Activated CD4-positive, alpha-beta T cell treated with anti-CD3 and anti-CD28 coated beads, Interleukin-2, amount 50 U/mL, for 16 hours (primary cell): ENCODE results near the gene CUTC.

Experiments used
- DNase-seq: peaks from one replicate; pipeline ENCODE4 v3.0.0-alpha.2; 2020

The CUTC gene

DNA sequence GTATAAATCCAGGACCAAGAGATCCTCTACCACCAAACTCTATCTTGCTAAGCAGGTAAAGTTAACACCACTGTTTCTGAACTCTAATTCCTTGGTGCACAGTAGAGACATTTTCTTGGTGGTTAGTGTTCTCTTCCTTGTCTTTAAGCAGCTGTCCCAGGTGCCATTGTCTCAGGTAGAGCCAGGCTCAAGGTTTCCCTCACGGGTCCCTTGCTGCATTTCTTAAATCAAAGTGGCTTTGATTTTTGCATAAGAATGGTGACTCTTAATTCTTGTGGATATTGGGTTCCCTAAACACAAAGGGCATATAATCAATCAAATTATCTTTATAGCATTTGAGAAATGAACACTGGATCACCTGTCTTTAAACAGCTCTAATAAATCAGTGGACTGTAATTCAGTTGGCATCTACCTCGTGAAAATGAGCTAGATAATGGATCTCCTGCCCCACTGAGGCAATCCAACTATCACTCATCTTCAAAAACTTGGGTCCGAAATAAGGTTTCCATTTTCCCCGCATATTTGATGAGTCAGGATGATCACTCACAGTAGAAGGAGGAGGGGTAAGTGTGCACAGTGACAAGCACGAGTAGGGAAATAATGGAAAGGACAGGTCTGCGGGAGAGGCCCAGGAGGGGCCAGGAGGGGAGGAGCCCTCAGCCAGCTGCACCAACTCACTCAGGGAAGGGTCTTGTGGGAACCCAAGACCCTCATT is 52.9 kb downstream of the CUTC start:
- DNase-seq: no peak

DNA sequence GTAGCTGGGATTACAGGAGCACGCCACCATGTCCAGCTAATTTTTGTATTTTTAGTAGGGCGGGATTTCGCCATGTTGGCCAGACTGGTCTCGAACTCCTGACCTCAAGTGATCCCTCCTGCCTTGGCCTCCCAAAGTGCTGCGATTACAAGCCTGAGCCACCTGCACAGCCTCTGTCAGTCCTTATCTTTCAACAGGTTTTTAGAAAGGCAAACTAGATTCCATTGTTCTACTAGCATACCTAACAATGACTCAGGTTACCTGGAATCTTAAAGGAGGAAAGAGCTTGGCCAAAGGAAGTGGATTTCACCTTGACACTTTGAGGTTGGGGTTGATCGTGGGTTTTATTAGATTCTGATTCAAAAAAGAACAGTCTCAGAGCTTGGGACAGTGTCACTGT is 53.6 kb downstream of the CUTC start:
- DNase-seq: no peak

DNA sequence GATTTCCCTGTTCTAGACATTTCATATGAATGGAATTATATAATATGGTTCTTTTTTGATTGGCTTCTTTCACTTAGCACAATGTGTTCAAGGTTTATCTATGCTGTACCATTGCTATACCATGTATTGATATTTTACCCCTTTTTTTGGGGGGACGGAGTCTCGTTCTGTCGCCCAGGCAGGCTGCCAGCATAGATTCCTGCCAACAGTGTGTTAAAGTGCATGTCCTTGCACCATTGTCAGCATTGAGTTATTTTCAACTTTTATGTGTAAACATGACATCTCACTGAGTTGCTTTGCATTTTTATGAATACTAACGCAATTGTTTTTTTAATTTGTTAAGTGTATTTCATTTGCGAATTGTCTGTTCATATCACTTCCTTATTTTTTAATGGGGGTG is 55.3 kb downstream of the CUTC start:
- DNase-seq: no peak

DNA sequence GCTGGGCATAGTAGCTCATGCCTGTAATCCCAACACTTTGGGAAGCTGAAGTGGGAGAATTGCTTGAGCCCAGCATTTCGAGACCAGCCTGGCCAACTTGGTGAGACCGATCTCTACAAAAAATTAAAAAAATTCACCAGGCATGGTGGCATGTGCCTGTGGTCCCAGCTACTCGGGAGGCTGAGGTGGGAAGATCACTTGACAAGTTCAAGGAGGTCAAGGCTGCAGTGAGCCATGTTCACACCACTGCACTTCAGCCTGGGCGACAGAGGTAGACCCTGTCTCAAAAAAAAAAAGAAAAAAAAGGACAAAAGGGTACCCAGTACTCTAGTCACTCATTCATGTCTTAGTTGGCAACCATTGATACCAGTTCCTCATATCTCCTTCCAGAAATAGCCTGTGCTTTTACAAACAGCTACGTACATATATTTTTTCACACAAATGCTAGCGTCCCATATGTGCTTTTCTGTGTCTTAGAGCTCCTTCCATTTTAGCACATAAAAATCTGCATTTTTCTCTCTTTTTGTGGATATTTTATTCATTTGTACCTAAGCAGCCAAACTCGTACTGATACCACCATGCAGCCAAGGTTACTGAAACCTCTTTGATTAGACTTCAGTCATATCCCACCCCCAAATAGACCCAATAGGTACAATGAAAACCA is 55.9 kb downstream of the CUTC start:
- no peak for DNase-seq

DNA sequence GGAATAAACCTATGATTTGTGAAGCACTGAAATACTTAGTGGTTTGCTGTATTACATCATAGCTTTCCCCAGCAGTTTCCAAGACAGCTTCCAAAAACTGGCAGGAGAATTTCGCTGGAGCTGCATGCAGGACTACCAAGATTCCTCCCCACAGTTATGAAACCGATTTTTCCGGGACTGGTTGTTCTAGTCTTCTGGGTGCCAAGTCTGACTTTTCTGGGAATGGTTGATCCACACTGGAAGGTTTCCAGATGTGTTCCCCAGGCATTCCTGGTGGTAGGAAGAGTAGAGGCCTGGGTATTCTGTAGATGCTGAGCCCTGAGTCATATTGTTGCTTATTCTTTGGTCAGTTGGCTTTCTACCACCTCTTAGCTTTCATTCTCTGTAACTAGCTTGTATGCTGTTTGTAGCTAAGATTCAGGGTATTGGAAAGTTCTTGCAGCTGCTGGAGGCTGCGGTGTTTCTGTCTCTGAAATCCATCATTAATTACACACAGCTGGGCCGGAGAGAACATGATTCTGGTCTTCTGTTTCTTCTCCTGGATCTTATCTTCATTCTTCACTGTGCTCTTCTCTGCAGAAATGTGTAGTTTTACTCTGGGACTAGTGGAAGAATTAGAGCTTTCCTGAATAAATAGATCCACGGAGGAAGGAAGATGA is 56.7 kb downstream of the CUTC start:
- DNase-seq: no peak

DNA sequence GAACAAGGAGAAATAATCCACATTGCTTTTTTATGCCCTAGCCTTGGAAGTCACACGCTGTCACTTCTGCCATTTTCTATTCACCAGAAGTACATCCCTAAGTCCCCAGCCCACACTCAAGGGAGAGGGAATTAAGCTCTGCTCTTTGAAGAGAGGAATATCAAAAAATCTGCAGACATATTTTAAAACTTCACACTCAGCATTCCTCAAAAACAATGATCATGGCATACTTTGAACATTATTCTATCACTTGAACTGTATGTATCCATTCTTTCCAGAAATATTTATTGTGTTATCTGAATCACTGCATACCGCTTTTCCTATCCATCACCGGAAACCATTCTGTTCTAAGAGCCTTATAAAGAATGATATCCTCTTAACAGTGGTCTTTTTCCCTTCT is 59.8 kb downstream of the CUTC start:
- no peak for DNase-seq

DNA sequence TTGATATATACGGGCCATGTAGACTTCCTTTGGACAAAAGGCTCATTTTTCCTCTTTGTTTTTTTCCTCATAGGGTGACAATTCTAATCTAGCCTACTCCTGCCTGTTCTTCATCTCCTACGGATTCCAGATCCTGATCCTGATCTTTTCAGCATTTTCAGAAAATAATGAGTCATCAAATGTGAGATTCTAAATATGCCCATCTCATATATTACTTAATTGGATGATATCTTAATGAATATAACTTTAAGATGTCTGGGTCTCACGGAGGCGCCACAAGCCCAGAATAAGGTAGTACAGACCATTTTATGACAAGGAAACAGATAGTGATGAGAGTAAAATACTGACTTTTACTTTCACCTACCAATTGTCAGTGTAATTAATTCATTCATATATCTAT is 61.8 kb downstream of the CUTC start:
- no peak for DNase-seq

DNA sequence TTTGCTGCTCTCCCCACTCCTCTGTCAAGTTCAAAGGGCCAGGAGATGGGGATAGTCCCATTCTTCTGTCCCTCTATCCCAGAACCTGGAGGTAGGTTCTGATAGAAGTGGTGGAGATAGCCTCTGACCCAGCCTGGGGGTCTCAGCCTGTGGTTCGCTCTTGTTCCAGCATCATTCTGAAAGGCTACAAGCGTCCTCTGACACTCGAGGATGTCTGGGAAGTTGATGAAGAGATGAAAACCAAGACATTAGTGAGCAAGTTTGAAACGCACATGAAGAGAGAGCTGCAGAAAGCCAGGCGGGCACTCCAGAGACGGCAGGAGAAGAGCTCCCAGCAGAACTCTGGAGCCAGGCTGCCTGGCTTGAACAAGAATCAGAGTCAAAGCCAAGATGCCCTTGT is 64.9 kb downstream of the CUTC start:
- DNase-seq: no peak

DNA sequence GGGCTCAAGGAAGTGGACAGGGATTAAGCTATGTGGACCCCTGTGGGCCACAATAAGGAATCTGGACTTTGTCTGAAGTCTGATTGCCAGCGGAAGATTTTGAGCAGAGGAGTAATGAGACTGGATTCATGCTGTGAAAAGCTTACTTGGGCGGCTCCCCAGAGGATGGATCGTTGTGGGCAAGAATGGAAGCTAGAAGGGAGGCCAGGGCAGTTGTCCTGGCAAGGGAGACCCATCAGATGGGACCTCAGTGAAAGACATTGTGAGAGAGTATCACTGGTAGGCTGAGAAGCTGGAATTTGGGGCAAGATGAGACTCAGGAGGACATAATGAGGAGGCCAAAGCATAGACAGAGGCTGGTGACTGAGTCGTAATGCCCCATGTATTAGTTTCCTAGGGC is 66.0 kb downstream of the CUTC start:
- no peak for DNase-seq

DNA sequence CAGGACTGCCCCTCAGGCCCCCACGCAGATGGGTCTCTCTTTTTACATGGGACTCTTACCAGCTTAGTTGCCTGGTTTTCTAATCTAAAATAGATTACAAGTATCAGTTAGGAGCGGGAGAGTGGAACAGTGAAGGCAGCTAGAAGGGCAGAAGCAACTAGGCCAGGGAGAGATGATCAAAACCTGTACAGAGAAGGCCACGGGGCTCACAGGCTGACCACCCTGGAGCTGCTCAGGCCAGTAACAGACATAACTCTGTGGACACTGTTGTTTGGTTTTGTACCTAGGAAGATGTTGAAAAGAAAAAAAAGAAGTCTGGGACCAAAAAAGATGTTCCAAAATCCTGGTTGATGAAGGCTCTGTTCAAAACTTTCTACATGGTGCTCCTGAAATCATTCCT is 66.9 kb downstream of the CUTC start:
- no peak for DNase-seq

DNA sequence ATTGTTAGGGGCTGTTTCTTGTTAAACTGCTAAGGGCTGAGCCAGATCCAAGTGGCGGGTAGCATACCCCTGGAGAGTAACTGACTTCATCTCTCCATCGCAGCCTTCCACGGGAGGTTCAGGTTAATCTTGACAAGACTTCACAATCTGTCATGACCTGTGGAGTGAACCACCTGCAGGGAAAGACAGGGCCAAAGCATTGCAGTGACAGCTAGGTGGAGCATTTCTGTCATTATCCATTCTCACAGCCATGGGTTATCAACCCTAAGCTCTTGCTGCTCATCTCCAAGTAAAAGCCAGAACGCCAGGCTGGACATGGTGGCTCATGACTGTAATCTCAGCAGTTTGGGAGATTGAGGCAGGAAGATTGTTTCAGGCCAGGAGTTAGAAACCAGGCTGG is 67.6 kb downstream of the CUTC start:
- no peak for DNase-seq

DNA sequence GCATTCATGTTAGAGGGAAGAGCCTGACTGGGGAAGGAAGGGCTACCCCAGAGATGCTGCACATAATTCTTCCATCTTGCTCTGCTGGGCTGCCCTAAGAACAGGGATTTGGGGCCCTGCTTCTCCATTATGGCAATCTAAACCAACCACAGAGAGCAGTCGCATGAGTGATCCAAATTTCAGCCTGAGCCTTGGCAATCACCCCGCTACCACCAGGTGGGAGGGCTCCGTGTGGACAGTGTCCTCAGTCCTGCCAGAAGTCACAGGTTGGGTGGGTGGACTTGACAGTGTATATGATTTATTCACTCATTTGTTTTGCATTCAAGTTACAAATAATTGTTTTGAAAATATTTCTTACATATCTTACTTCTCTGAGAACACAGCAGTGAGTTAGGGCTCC is 72.4 kb downstream of the CUTC start:
- no peak for DNase-seq

DNA sequence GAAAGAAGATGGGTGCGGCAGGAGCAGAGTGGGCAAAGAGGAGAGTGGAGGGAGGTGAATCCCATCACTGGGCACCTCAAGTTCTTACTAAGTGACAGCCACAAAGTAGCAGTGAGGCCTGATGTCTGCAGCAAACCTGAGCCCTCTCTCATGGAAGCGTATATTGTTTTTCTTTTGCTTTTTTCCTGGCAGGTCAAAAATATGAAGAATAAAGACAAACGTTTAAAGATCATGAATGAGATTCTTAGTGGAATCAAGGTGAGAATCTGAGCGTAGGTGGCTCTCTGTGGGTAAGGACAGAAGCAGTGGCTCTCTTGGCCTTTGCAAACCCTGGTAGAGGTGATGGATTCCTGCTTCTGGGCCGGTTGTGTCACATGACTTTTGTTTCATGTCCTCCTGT is 73.2 kb downstream of the CUTC start:
- no peak for DNase-seq
